ENCODE data around the gene FSD2.
"Not testable (repeated sequence)": the region's sequence is repeated elsewhere in the genome, so short reads cannot be mapped to it uniquely, and the experiment has no call there.

FSD2 gene

GRCh38 chr15:82730022-82730530 is 75.8 kb downstream of the FSD2 start:
- DNase-seq, result no peak

- DNase-seq, result no peak
Observed at GRCh38 chr15:82726816-82727215, 79.1 kb downstream of the FSD2 start.

- DNase-seq, result no peak
Observed at GRCh38 chr15:82715003-82715402, 90.9 kb downstream of the FSD2 start.

DNA sequence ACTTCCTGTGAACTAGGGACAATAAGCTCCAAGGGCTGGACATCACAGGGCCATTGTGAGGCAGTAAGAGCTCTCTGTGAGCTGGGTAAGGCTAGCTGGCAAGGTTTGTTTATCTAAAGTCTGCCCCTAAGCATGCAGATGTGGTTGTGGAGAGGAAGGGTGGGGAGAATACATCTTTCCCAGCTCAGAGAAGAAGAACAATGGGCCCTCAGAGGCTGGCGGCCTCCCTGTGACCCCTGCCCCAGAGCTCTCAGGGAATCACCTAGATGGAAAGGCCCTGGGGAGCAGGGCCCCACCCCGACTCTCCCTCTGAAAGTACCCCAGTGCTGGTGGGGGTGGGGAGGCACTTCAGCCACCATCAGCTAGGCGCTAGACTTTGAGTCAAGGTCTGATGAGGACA is 91.9 kb downstream of the FSD2 start:
- no peak for DNase-seq

DNA sequence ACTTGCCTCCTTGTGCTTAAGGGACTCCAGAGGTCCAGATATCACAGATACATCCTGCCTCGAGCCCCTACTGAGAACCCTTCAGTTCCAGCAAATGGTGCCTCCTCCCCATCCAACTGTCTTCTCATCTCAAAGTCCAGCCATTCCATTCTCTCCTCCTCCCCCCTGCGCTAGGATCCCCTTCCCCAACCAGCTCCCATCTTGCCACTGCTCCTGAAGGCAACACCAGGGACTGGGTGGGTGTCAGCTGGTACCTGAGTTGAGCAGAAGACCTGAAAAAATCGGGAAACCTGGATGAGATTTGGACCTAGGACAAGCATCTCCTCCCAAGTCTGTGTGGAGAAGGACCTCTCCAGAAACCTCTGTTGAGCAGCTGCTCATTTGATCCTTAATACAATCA is 93.8 kb downstream of the FSD2 start:
- DNase-seq, result no peak

GRCh38 chr15:82710926-82711490 is 94.9 kb downstream of the FSD2 start:
- no peak for DNase-seq

DNA sequence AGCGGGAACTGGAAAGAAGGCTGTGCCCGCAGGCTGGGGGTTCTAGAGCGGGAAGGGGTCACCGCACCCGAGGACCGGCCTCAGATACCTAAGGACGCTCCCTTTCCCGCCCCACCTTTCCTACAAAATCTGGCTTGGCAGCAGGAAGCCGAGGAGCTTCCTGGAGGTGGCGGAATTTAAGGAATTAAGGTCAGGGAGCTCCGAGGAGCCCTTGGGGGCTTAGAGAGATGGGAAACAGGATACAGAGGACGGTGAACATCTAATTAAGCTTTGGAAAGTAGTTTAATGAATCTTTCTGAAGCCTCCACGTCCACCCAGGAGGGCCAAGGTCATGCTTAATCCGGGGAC is 95.7 kb downstream of the FSD2 start:
- no peak for DNase-seq

GRCh38 chr15:82709421-82710207 is 96.3 kb downstream of the FSD2 start, which contains the start of gene AP3B2:
Gene AP3B2 (minus strand): TSS chr15:82709875. CDS start chr15:82709706, 169 bp downstream.
- DNase-seq, result peak; percentile 72

GRCh38 chr15:82709081-82709420 is 96.8 kb downstream of the FSD2 start:
- no peak for DNase-seq

DNA sequence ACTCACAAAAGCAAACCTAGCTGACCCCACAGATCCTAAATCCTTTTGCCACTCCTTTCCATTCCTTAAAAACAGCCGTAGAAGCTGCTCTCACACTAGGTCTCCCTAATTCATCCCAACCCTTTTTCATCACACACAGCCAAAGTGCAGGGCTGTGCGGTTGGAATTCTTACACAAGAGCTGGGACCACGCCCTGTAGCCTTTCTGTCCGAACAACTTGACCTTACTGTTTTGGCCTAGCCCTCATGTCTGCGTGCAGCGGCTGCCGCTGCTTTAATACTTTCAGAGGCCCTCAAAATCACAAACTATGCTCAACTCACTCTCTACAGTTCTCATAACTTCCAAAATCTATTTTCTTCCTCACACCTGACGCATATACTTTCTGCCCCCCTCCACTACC is 100.0 kb downstream of the FSD2 start:
- DNase-seq, result not testable (repeated sequence)

Data from activated T-cell treated with anti-CD3 and anti-CD28 coated beads, Interleukin-2, amount 50 U/mL, for 1 hour (primary cell).